Activated CD4-positive, alpha-beta T cell treated with anti-CD3 and anti-CD28 coated beads, Interleukin-2, Interleukin-4, amounts not matched to agents 100 ng/mL and 50 ng/mL, durations not matched to agents 16 hours and 8 hours (primary cell): ENCODE results near the gene AXIN2.

Experiments
- DNase-seq: peaks from one replicate; pipeline ENCODE4 v3.0.0-alpha.2; 2020; ENCODE audit warnings: low spot score

Gene AXIN2

GRCh38 chr17:65482201-65482600 lies 79.2 kb downstream of the AXIN2 start:
- DNase-seq = no peak

GRCh38 chr17:65479282-65479681 lies 82.2 kb downstream of the AXIN2 start:
- no peak for DNase-seq
